Fibroblast of gingiva (primary cell): ENCODE measurements around the gene VMAC.

ENCODE experiments used
- DNase-seq: peaks from one replicate; pipeline ENCODE4 v3.0.0-alpha.2; 2011; ENCODE audit warnings: low read depth

Gene VMAC

GRCh38 chr19:5953030-5953589, 48.4 kb downstream of the VMAC start:
- DNase-seq: peak; percentile 61

- peak; percentile 78 for DNase-seq
Measured at GRCh38 chr19:5953680-5954213, 49.1 kb downstream of the VMAC start.

GRCh38 chr19:5954293-5954692, 49.6 kb downstream of the VMAC start:
- peak; percentile 21 for DNase-seq

GRCh38 chr19:5955636-5955935, 50.9 kb downstream of the VMAC start:
- peak; percentile 82 for DNase-seq

- DNase-seq: no peak
Measured at GRCh38 chr19:5956323-5956722, 51.7 kb downstream of the VMAC start.

- DNase-seq: no peak
Measured at GRCh38 chr19:5956728-5957127, 52.1 kb downstream of the VMAC start.

- no peak for DNase-seq
Measured at GRCh38 chr19:5957170-5957569, 52.5 kb downstream of the VMAC start.

- DNase-seq: no peak
Measured at GRCh38 chr19:5958074-5958850, 53.6 kb downstream of the VMAC start.

GRCh38 chr19:5958851-5959122, 54.1 kb downstream of the VMAC start:
- no peak for DNase-seq

GRCh38 chr19:5959260-5960004, 54.8 kb downstream of the VMAC start:
- DNase-seq: no peak
